AG04449 (cell line): ENCODE measurements around the gene SMC2.

Experiments used
- CTCF ChIA-PET: fragments of 350-600 bp; formaldehyde crosslinking; extraction: SDS; loops from one replicate; lab custom pipeline; 2021; ENCODE audit warnings: antibody characterized with exemption; lab: Yijun Ruan, JAX
- POLR2A ChIA-PET: fragments of 400-600, 350-600 bp; formaldehyde crosslinking; extraction: SDS; loops from one replicate; lab custom pipeline; 2020; ENCODE audit warnings: antibody characterized with exemption, inconsistent platforms; lab: Yijun Ruan, JAX
- DNase-seq: peaks from one replicate; pipeline ENCODE4 v3.0.0-alpha.2; 2010; ENCODE audit warnings: low read depth, low spot score
- H3K4me3 ChIP-seq: 2 replicates; pipeline ENCODE4 v1.5.1; 2011; ENCODE audit warnings: low read depth, mild to moderate bottlenecking, control low read depth, low read length
- TF ChIP-seq, protein P1 (sequence below): IDR thresholded peaks from one replicate; pipeline ENCODE4 v1.5.1; 2011; ENCODE audit warnings: mild to moderate bottlenecking, moderate library complexity, low read length, control low read depth, inconsistent platforms; ENCODE audit not compliant: insufficient read depth; ENCODE audit errors: missing control alignments

SMC2 gene

DNA sequence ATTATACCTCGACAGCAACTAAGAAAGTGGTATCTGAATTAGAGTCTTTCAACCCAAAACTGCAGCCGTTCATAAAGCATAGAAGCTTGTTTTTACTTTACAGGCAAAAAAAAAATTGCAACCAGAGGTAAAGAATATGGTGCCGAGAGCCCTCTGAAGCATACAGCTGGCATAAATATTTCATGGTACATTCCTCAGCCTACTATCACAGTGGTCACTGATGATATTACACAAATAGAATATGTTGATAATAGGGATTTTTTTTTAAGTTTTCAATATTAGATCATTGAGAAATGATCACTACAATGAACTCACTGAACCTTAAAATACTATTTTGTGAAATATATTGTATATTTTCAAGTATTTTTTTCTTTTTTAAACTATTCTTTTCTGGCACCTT, 6.2 kb upstream of the SMC2 start:
- POLR2A ChIA-PET: no interaction called here
- TF ChIP-seq, protein P1, sequence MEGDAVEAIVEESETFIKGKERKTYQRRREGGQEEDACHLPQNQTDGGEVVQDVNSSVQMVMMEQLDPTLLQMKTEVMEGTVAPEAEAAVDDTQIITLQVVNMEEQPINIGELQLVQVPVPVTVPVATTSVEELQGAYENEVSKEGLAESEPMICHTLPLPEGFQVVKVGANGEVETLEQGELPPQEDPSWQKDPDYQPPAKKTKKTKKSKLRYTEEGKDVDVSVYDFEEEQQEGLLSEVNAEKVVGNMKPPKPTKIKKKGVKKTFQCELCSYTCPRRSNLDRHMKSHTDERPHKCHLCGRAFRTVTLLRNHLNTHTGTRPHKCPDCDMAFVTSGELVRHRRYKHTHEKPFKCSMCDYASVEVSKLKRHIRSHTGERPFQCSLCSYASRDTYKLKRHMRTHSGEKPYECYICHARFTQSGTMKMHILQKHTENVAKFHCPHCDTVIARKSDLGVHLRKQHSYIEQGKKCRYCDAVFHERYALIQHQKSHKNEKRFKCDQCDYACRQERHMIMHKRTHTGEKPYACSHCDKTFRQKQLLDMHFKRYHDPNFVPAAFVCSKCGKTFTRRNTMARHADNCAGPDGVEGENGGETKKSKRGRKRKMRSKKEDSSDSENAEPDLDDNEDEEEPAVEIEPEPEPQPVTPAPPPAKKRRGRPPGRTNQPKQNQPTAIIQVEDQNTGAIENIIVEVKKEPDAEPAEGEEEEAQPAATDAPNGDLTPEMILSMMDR: no peak
- no peak overlapping the region for H3K4me3 ChIP-seq

DNA sequence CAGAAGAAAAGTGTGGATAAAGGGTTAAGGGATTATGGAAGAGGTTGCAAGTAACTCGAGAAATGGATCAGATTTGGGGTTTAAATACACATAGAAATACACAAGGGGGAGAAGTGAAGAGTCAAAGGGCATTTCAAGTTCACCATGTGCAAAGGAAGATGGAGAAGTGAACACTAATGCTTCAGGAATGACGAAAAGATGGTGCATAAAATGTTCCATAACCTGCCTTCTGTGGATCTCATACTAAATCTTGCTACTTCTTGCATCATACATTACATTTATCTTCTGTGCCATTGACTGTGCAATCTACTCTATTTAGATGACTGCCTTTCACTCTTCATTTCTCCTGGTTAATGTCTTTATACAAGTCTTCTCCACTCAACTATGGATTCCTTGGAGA, 5.7 kb upstream of the SMC2 start:
- ChIA-PET CTCF (no interaction called here), POLR2A (no interaction called here)
- no peak for DNase-seq
- TF ChIP-seq, protein P1: no peak
- no peak overlapping the region for H3K4me3 ChIP-seq

More for the DNA sequence above, 6.2 kb upstream of the SMC2 start:
- CTCF ChIA-PET: no interaction called here
- no peak for DNase-seq

GRCh38 chr9:104090578-104090977, 3.5 kb upstream of the SMC2 start:
- no peak for DNase-seq
- CTCF ChIA-PET: interaction anchor here (1.6 kb wide), 1 partner anchor 10 kb away, joined by 5 read pairs; no protein-coding TSS in a partner anchor
- TF ChIP-seq, protein P1: no peak
- no peak overlapping the region for H3K4me3 ChIP-seq
- POLR2A ChIA-PET: no interaction called here

GRCh38 chr9:104091116-104091515, 3.0 kb upstream of the SMC2 start:
- TF ChIP-seq, protein P1: no peak
- DNase-seq: no peak
- CTCF ChIA-PET: interaction anchor here (1.6 kb wide), 1 partner anchor 11 kb away, joined by 5 read pairs; no protein-coding TSS in a partner anchor
- H3K4me3 ChIP-seq: no peak overlapping the region
- POLR2A ChIA-PET: no interaction called here

- POLR2A ChIA-PET: no interaction called here
- no peak for DNase-seq
These were observed 2.4 kb upstream of the SMC2 start for GRCh38 chr9:104091708-104092107.

GRCh38 chr9:104092192-104092591, 1.9 kb upstream of the SMC2 start:
- POLR2A ChIA-PET: no interaction called here
- TF ChIP-seq, protein P1: no peak
- CTCF ChIA-PET: no interaction called here
- no peak for DNase-seq
- no peak overlapping the region for H3K4me3 ChIP-seq

More at GRCh38 chr9:104091708-104092107, 2.4 kb upstream of the SMC2 start:
- CTCF ChIA-PET: no interaction called here
- TF ChIP-seq, protein P1: no peak
- H3K4me3 ChIP-seq: no peak overlapping the region
